Astrocyte (in vitro differentiated cells and primary cell): ENCODE measurements around the gene CTNNA2.

Experiments
- EZH2 ChIP-seq: IDR thresholded peaks from 2 replicates; pipeline ENCODE4 v1.6.1; 2012; ENCODE audit warnings: mild to moderate bottlenecking, low read length, inconsistent platforms; ENCODE audit not compliant: insufficient read depth
- TF ChIP-seq, protein P1 (sequence below): IDR thresholded peaks from 2 replicates; pipeline ENCODE4 v1.5.1; 2011; ENCODE audit warnings: low read depth, mild to moderate bottlenecking, inconsistent platforms, low read length, moderate library complexity; ENCODE audit not compliant: insufficient read depth

DNA sequence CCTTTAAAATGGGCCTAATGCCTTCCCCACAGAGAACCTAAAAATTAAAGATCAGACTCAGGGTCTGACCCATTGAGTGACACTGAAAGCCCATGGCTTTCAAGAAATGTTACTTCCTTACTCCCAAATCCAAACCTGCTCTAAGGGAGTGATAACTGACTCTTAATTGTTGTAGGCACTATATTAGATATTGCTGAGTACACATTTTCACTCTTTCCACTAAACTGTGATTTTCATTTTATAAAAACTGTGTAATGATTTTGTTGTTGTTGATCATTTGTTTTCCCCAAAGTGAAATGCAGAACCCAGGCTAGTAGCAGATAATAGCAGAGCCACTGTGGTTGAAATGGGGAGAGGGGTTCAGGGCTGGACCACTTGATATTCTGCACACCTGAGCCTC lies 704.6 kb downstream of the CTNNA2 start:
- TF ChIP-seq, protein P1, sequence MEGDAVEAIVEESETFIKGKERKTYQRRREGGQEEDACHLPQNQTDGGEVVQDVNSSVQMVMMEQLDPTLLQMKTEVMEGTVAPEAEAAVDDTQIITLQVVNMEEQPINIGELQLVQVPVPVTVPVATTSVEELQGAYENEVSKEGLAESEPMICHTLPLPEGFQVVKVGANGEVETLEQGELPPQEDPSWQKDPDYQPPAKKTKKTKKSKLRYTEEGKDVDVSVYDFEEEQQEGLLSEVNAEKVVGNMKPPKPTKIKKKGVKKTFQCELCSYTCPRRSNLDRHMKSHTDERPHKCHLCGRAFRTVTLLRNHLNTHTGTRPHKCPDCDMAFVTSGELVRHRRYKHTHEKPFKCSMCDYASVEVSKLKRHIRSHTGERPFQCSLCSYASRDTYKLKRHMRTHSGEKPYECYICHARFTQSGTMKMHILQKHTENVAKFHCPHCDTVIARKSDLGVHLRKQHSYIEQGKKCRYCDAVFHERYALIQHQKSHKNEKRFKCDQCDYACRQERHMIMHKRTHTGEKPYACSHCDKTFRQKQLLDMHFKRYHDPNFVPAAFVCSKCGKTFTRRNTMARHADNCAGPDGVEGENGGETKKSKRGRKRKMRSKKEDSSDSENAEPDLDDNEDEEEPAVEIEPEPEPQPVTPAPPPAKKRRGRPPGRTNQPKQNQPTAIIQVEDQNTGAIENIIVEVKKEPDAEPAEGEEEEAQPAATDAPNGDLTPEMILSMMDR: no peak
- TF ChIP-seq EZH2: no peak
